Testis (tissue), 3 donors: ENCODE results near the gene RDH5. TPM values are rescaled to one million over a fixed set of nuclear protein-coding genes. Genes with fewer than 3 reads are reported as not detected.

Source experiments
- DNase-seq: peaks from one replicate; pipeline ENCODE4 v3.0.0-alpha.2; 2019
- H3K27ac ChIP-seq, 2 donors: fragments of 200-600 bp; sonication (generic); one replicate each; pipeline ENCODE4 v1.5.1; 2019
- H3K27me3 ChIP-seq: fragments of 200-600 bp; sonication (generic); one replicate; pipeline ENCODE4 v1.5.1; 2019
- H3K36me3 ChIP-seq: fragments of 200-600 bp; sonication (generic); one replicate; pipeline ENCODE4 v1.5.1; 2017; ENCODE audit warnings: low read depth; ENCODE audit errors: missing control alignments
- H3K4me1 ChIP-seq: fragments of 200-600 bp; sonication (generic); one replicate; pipeline ENCODE4 v1.5.1; 2019
- H3K4me3 ChIP-seq, 2 donors: fragments of 200-600 bp; sonication (generic); one replicate each; pipeline ENCODE4 v1.5.1; 2017 to 2019
- H3K9me3 ChIP-seq: fragments of 200-600 bp; sonication (generic); one replicate; pipeline ENCODE4 v1.5.1; 2017
- POLR2A ChIP-seq: fragments of 450-650 bp; IDR thresholded peaks from one replicate; pipeline ENCODE4 v1.6.1; 2017; ENCODE audit warnings: antibody characterized with exemption, mild to moderate bottlenecking, moderate library complexity
- WGBS, 2 donors: methylation state at CpG; one replicate each; pipeline ENCODE4 v1.1.5; 2018; 5-methylcytosine and 5-hydroxymethylcytosine counted together
- intact Hi-C: fragments of 100-400 bp; cut with DNase I; formaldehyde crosslinking; loops from one replicate; pipeline ENCODE4 v1.15.1; 2023; ENCODE audit warnings: low total_unique reads
- polyA plus RNA-seq: library from polyadenylated mRNA; stranded (reverse); fragments of 350-450 nt; fragmentation: Illumina TruSeq; extraction: RNeasy Lipid Tissue Mini Kit (QIAGEN cat#74804); gene quantifications from one replicate; pipeline ENCODE4 v1.2.3, GENCODE V29; 2014; ENCODE audit warnings: low read depth, low replicate concordance; ENCODE audit not compliant: insufficient read depth
- total RNA-seq, 2 donors: library from RNA; depleted of rRNA; stranded (reverse); fragments of >200 nt; gene quantifications; one replicate each; pipeline ENCODE4 v1.2.3, GENCODE V29; 2016
- TF ChIP-seq, protein P1 (sequence below), 3 experiments: fragments of 450-650 bp in 2 of 3; fragments of 200-600 bp in 1 of 3; sonication (generic) in 1 of 3; IDR thresholded peaks; one replicate each; pipeline ENCODE4 v1.5.1; 2016 to 2019; ENCODE audit warnings: antibody characterized with exemption in 3 of 3, mild to moderate bottlenecking in 2 of 3, moderate library complexity in 1 of 3

The RDH5 gene
- total and polyA plus RNA-seq, 3 donors from 2014 or later: 9.8 to 18.0 (median 15.1) TPM

- no peak for DNase-seq
- H3K4me1 ChIP-seq: no peaks in the 10 kb centered on the region
- no peaks in the 10 kb centered on the region for H3K9me3 ChIP-seq
- H3K36me3 ChIP-seq: no peaks in the 10 kb centered on the region
- H3K27ac ChIP-seq: no peak overlapping the region
- H3K4me3 ChIP-seq: no peak overlapping the region
- no peaks in the 10 kb centered on the region for H3K27me3 ChIP-seq
- intact Hi-C loops: no loop called here
- TF ChIP-seq, protein P1, sequence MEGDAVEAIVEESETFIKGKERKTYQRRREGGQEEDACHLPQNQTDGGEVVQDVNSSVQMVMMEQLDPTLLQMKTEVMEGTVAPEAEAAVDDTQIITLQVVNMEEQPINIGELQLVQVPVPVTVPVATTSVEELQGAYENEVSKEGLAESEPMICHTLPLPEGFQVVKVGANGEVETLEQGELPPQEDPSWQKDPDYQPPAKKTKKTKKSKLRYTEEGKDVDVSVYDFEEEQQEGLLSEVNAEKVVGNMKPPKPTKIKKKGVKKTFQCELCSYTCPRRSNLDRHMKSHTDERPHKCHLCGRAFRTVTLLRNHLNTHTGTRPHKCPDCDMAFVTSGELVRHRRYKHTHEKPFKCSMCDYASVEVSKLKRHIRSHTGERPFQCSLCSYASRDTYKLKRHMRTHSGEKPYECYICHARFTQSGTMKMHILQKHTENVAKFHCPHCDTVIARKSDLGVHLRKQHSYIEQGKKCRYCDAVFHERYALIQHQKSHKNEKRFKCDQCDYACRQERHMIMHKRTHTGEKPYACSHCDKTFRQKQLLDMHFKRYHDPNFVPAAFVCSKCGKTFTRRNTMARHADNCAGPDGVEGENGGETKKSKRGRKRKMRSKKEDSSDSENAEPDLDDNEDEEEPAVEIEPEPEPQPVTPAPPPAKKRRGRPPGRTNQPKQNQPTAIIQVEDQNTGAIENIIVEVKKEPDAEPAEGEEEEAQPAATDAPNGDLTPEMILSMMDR (IDR thresholded peaks at IDR 0.05): no peak
- no peak for TF ChIP-seq POLR2A
- 93 to 97% methylated on average over 6 to 16 of the region's 16 CpGs for WGBS, 2 donors
Measured at GRCh38 chr12:55698241-55698955, 21.8 kb upstream of the RDH5 start.

GRCh38 chr12:55698965-55699364 is 21.2 kb upstream of the RDH5 start:
- WGBS, 2 donors: 79 to 100% methylated on average over 1 of the region's 1 CpG
- Histone ChIP-seq H3K4me3 (no peak overlapping the region), H3K36me3 (no peaks in the 10 kb centered on the region), H3K27me3 (no peaks in the 10 kb centered on the region), H3K4me1 (no peaks in the 10 kb centered on the region), H3K9me3 (no peaks in the 10 kb centered on the region), H3K27ac (no peak overlapping the region)
- TF ChIP-seq POLR2A: no peak
- TF ChIP-seq, protein P1 (IDR thresholded peaks at IDR 0.05): no peak
- DNase-seq: no peak
- intact Hi-C loops: no loop called here

GRCh38 chr12:55699471-55700055 is 20.6 kb upstream of the RDH5 start:
- Histone ChIP-seq H3K27me3 (no peaks in the 10 kb centered on the region), H3K36me3 (no peaks in the 10 kb centered on the region), H3K4me1 (no peaks in the 10 kb centered on the region), H3K9me3 (no peaks in the 10 kb centered on the region), H3K4me3 (no peak overlapping the region), H3K27ac (no peak overlapping the region)
- WGBS, 2 donors: 82 to 93% methylated on average over 5 of the region's 5 CpGs
- TF ChIP-seq, protein P1 (IDR thresholded peaks at IDR 0.05): no peak
- no peak for TF ChIP-seq POLR2A
- intact Hi-C loops: no loop called here
- no peak for DNase-seq

- no peaks in the 10 kb centered on the region for H3K9me3 ChIP-seq
- H3K4me3 ChIP-seq: no peak overlapping the region
- H3K4me1 ChIP-seq: no peaks in the 10 kb centered on the region
- H3K27me3 ChIP-seq: no peaks in the 10 kb centered on the region
- DNase-seq: no peak
- 85 to 91% methylated on average over 19 to 21 of the region's 21 CpGs for WGBS, 2 donors
- intact Hi-C loops: no loop called here
- H3K36me3 ChIP-seq: no peaks in the 10 kb centered on the region
- H3K27ac ChIP-seq: no peak overlapping the region
- TF ChIP-seq, protein P1 (IDR thresholded peaks at IDR 0.05): no peak
- TF ChIP-seq POLR2A: no peak
Measured at GRCh38 chr12:55700255-55701018, 19.8 kb upstream of the RDH5 start.
